ENCODE measurements around the gene CDH4.

Gene CDH4

DNA sequence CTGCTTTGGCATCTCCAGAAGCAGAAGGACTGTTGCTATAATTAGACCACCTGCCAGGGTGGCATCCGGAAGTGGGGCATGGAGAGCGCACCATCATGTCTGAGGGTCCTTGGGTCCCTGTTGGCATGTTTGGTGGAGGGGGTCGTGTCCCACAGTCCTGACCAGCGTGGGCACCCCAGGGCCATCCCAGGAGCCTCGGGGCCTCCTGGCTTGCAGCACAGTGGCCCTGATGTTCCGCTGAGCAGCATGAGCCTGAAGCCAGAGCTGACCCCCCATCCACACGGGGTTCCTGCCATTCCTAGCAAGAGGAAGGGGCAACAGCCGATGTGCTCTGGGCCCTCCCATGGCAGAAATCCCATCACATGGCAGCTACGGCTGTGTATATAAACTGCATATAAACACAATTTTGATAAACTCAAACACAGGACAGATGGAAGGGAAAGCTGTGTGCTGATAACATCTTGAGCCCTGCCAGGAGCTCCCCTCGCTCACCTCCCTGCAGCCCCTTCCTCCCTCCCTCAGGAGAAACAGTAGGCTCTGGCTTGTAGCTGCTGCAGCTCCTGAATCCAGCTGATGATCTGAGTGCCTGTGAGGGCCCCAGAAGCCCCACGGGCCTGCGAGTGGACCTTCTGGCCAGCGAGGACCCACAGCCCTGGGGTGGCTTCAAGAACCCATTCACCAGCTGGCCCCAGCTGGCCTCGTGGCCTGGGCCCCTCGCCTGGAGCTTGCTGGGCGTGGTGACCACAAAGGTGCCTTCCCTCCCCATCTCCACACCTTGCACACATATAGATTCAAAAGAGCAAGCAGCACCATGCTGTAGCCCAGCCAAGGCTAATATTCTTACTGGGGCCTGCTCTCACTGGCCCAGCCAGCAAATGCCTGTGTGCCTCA is 321.6 kb downstream of the CDH4 start:
- no peak overlapping the region for H3K4me3 ChIP-seq
- H3K27ac ChIP-seq, result no peak overlapping the region

DNA sequence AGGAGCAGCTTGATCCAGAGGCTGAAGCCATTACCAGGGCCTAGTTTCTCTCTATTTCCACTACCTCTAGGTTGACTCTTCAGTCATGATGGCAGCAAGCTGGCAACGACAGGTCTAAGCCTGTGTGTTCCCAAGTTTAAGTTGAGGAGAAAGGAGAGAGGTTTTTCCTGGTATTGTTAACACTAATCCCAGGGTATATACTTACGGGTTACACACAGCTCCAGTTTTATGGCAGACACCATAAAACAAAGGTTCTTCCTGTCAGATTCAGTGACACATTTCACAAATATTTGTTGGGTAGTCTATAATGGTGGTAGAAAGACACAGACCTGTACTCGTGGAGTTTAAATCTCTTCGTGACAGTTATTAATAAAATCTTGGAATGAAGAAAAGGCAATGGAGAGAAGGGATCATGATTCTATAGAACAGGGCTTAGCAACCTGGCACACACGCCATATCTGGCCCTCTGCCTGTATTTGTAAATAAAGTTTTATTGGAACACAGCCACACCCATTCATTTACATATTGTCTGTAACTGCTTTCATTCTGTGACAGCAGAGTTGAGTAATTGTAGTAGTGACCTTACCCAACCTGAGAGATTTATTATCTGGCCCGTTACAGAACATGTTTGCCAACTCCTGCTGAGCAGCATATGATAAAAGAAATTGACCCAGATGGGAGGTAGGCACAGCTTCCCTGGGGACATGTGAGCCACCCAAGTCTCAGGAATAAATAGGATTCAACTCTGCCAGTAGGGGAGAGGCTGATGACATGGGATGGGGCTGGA is 323.3 kb downstream of the CDH4 start:
- Histone ChIP-seq H3K4me3 (no peak overlapping the region), H3K27ac (no peak overlapping the region)

DNA sequence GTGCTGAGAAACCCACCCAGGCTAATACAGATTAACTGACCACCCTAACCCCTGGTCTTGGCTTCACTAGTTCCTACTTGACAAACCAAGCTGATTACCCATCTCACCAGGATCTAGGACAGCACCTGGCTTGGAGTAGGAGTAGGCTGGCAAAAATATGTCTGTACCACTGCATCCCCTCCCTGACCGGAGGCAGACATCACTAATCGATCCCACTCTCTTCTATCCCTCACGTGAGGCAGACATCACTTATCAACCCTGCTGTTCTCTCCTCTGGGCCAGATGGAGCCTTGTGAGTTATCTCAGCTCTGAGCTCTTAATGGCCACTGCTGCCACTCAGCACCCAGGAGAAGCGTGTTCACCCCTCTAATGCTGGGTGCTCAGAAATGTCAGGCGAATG is 324.3 kb downstream of the CDH4 start:
- H3K27ac ChIP-seq, result no peak overlapping the region
- H3K4me3 ChIP-seq, result no peak overlapping the region

DNA sequence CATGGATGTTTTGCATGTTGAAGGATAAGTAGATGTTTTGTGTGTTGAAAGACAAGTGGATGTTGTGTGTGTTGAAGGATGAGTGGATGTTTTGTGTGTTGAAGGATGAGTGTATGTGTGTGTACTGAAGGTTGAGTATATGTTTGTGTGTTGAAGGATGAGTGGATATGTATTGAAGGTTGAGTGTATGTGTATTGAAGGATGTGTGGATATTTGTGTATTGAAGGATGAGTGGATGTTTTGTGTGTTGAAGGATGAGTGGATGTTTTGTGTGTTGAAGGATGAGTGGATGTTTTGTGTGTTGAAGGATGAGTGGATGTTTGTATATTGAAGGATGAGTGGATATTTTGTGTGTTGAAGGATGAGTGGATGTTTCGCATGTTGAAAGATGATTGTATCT is 325.0 kb downstream of the CDH4 start:
- Histone ChIP-seq H3K4me3 (no peak overlapping the region), H3K27ac (no peak overlapping the region)

DNA sequence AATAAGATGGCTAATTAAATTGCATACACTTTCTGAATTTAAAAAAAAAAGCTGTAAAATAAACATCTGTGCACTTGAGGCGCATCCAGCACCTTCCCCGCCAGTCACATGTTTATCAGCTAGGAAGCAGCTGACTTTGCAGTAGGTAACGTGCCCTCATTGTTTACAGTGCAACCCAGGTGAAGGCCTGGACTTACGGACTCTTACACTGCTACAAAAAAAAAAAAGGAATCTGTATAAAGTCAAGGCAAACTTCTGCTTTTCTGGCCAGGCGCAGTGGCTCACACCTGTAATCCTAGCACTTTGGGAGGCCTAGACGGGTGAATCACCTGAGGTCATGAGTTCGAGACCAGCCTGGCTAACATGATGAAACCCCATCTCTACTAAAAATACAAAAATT is 327.8 kb downstream of the CDH4 start:
- Histone ChIP-seq H3K27ac (no peak overlapping the region), H3K4me3 (no peak overlapping the region)

DNA sequence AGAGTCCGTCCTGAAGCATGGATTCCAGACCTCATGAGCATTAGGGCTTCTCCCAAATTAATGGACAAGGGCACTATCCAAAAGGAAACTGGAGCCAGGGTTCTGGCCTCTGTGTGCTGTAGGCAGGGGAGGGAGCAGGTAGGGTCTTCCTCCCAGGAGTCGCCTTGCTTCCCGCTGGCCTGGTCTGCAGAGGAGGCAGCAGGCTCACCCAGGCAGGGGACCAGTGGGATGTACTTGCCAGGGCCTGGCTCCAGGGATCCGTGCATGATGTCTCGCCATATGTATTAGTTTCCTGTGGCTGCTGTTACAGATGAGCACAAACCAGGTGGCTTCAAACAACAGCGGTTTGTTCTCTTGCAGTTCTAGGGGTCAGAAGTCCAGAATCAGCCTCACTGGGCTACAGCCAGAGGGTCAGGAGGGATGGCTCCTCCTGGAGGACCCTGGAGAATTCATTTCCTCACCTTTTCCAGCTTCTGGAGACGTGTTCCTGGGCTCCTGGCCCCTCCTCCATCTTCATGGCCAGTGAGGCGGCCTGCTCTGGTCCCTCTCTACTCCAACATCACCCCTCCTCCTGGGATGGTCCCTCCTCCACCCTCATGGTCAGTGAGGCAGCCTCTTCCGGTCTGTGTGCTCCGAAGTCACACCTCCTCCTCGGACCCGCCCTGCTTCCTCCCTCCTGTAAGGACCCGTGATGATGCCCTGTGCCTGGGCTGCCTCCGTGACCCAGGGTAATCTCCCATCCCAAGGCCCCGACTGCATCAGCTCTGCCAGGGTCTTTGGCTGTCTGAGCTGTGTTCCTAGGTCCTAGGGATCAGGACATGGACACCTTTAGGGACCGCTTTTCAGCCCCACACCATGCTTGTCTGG is 329.1 kb downstream of the CDH4 start:
- H3K27ac ChIP-seq, result no peak overlapping the region
- no peak overlapping the region for H3K4me3 ChIP-seq

DNA sequence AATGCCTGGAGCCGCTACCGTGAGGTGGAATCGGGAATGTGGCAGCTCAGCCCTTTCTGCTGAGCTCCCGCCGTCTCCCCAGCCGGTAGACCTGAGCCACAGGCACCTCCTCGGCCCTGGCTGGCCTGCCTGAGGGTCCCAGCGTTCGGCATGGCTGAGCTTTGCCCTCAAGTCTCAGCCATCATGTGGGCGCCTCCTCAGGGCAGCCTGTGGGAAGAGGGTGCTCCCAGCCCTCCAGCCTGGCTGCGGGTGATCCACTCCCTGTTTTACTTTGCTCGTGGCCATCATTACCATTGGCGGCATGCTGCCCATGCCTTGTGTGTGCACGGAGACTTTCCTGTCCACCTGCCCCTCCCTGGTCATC is 329.7 kb downstream of the CDH4 start:
- H3K4me3 ChIP-seq, result no peak overlapping the region

DNA sequence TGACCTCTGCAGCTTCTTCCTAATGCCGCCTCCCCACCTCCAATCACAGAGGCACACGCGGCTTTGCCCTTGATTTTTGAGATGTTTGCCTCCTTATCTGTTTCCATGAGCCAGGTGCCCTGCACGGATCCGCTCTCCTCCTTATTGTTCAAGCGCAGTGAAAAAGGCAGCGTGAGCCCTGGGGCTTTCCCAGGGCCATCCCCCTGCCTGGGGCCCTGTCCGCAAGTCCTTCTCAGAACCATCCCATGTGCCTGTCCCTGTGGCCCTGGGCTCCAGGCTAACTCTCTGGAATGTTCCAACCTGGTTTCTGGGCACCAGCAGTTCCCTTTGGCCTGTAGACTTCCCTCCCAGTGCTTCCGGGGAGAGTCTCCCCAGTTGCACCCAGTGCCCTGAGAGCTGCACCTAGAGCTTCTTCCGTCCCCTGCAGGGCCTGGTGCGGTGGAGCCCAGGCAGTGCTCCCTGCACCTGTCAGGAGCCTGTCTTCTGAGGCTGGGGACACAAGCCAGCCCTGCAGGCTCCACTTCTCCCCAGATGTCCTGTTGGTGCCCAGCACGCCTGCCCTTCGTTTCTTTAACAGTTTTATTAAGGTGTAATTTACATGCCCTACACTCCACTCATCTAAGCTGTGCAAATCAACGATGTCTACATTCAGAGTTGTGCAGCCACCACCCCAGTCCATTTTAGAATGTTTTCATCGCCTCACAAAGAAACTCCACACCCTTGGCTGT is 330.3 kb downstream of the CDH4 start:
- H3K4me3 ChIP-seq, result no peak overlapping the region
- no peak overlapping the region for H3K27ac ChIP-seq

More for the DNA sequence above, 329.7 kb downstream of the CDH4 start:
- no peak overlapping the region for H3K27ac ChIP-seq

DNA sequence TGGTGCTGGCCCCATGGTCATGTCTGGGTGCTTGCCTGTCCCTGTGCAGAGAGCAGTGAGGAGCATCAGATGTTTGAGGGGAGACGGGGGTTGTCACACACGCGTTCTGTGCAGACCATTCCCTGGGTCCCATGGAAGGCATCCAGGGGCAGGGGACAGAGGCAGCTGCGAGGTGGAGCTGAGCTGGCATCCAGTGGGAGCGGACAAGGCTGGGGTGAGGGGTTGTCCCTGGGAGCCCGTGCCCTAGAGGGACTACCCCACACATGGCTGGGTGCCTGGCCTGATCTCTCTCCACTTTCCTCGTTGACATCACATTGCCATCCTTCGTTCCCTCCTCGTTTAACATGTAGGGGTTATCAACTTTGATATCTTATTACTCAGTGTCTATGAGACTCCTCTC is 331.3 kb downstream of the CDH4 start:
- Histone ChIP-seq H3K4me3 (no peak overlapping the region), H3K27ac (no peak overlapping the region)

DNA sequence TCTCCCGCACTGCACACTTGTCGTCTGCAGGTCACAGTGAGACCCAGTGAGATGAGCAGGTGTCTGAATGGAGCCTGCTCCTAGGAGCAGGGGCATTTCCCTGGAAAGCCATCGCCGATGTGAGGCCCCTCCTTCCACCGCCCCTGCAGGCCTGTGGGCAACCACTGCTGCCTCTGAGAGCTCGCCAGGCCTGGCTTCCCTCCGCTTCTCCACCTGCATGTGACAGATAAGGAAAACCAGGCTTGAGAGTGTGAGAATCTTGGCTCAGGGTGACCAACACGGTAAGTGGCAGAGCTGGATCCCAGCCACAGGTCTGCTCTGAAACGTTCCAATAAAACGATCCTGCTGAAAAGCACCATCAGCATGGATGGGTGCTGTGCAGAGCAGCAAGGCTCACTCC is 332.8 kb downstream of the CDH4 start:
- Histone ChIP-seq H3K27ac (no peak overlapping the region), H3K4me3 (no peak overlapping the region)

DNA sequence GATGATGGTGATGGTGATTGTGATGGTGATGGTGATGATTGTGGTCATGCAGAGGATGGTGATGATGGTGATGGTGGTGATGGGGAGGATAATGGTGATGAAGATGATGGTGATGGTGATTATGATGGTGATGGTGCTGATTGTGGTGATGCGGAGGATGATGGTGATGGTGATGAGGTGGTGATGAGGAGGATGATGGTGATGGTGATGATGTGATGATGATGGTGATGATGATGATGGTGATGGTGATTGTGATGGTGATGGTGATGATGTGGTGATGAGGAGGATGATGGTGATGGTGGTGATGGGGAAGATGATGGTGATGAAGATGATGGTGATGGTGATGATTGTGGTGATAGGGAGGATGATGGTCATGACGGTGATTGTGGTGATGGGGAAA is 333.7 kb downstream of the CDH4 start:
- no peak overlapping the region for H3K4me3 ChIP-seq

DNA sequence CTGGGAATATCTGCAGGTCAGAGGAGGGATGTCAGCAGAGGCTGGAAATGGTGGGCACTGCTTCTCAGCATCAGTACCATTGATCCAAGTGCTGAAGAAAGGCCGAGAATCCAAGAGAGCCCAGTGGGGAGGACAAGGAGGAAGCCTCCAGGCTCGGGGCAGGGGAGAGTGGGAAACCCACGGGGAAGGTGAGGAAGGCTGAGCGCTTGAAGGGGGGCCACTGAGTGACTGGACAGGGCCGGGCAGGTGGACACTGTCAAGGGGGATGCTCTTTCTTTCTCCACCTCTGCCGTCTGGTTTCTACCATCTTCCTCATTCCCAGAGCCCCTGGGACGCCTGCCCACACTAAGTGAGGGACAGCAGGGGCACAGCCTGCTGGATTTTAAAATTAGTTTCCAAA is 335.0 kb downstream of the CDH4 start:
- Histone ChIP-seq H3K4me3 (no peak overlapping the region), H3K27ac (no peak overlapping the region)

More for the DNA sequence above, 333.7 kb downstream of the CDH4 start:
- no peak overlapping the region for H3K27ac ChIP-seq

DNA sequence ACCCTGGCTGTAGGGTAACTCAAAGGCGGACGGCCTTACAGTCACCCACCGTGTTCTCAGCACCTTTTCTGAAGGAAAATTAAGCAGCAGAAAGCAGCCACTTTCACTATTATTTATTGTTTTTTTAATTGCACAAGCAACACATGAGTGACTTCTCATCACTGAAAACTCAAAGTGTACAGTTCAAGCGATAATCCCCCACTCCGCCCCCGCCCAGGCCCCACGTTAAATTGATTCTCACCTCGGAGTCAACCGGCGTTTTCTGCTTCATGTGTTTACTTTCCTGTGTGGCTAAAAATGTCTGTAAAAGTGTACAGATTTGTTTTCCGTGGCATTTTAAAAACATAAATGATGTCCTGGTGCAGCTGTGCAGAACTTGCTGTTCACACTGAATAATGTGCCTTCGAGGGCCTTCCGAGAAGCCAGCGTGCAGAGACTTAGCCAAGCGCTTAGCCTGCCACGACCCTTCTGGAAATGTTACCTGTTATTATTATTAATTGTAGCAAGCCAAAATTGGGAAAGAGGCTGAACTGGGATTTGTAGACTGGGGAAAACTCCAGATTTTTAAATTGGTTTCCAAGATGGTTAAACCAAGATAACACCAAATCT is 335.7 kb downstream of the CDH4 start:
- Histone ChIP-seq H3K4me3 (no peak overlapping the region), H3K27ac (no peak overlapping the region)

DNA sequence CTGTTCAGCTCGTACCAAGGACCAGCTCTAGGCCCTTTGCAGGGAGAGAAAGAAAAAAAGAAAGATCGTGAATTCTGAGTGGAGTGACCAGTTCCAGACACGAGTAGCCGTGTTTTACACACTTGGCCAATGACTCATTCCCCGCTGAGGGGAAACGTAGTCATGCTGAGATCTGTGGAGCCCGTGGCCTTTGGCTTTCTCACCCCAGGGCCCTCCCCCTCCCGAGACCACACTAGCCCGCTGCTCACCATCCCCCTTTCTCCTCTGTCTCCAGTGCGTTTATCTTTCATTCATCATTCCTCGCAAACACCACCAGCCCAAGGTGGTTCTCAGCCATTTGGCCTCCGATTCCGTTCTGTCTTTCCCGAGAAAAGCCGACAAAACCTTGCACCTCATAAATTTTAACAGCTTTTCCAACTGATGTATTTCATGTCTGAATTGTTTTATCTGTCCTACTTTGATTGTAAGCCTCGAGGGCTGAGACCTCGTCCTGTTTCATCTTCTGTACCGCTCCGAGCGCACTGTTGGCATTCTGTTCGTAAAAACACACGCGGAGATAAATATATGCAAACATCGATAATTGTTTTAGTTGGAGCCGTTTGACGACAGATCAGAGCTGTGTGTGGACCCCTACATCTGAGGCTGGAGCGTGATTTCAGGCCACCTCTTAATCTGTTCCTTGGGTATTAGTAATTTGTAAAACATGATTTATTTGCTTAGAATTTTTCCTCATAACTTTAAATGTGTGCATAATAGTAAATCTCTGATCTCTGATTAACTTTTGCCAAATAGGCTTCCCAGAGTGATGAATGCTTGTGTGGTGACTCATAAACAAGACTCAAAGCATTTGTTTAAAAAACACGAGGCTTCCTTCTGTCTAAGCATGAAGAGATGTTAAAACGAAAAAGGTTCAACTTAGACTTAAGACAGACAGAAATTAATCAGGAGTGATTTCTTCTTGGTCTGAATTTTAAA is 336.6 kb downstream of the CDH4 start:
- Histone ChIP-seq H3K4me3 (no peak overlapping the region), H3K27ac (no peak overlapping the region)

DNA sequence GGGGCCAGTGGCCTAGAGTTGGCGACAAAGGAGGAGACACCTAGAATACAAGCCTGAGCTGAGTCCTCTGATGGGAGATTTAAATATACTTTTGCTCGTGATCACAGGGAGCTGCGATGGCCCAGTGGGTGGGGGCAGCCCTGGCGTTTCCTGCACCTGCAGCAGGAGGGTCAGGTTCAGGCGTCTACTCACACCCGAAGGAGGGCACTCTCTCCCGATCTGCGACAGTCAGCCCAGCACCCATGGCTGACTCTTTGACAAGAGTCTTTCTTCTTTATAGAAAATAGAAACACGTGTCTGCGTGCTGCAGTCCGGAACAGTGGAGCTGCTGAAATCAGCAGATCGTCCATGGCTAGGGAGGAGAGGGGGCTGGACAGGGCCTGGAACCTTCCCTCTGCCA is 338.2 kb downstream of the CDH4 start:
- Histone ChIP-seq H3K4me3 (no peak overlapping the region), H3K27ac (no peak overlapping the region)

DNA sequence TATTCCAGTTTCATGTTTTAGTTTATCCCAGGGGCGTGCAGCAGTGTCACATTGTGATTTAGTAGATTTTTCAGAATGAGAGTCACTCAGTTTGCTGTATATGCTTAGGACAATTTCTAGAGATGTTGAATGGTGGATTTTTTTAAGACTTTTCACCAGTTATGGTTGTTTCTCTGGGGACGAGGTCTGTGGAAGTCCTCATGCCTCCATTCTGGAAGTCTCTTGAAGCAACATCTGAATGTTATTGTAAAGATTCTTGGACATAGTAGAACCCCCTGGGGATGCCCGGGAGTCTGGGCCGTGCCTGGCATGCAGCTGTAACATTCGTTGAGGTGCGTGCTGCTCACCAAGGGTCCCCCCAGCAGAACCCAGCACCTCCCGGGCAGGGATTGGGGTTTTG is 341.5 kb downstream of the CDH4 start:
- H3K27ac ChIP-seq, result no peak overlapping the region
- H3K4me3 ChIP-seq, result no peak overlapping the region

DNA sequence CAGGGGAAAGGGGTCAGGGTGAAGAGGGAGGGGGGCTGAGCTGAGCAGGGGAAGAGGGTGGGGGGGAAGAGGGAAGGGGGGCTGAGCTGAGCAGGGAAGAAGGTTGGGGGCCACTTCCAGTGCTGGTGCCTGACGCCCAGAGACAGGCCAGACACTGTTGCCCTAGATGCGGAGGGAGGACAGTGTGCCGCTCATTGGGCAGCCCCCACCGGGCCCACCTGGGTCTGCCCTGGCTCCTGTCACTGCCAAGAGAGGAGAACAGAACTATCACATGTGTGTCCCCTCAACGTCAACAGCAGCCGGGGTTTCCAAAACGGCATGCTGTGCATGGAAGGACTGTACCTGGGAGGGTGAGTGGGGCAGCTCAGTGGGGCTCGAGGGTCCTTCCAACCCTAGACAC is 342.1 kb downstream of the CDH4 start:
- H3K27ac ChIP-seq, result no peak overlapping the region
- no peak overlapping the region for H3K4me3 ChIP-seq

DNA sequence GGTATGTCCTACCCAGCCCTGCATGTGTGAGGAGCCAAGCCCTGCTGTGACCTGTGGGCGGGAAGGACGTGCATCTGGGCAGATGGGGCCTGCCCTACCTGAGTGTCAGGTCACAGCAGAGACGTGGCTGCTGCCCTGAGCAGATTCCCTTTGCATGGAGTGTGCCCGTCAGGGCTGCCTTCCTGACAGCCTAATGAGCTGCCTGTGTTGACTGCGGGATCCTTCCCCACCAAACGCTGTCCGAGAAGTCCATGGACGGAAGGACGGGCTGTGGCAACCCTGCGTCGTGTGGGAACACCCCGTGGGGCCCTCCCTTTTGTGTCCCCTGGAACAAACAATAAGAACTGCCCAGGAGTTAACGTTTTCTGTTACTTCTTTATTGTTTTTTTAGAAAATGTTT is 343.2 kb downstream of the CDH4 start:
- no peak overlapping the region for H3K4me3 ChIP-seq
- no peak overlapping the region for H3K27ac ChIP-seq
